AG04449 (cell line): Measurements from ENCODE around the gene RNF220.

ENCODE experiments used
- CTCF ChIA-PET: fragments of 350-600 bp; formaldehyde crosslinking; extraction: SDS; loops from one replicate; lab custom pipeline; 2021; ENCODE audit warnings: antibody characterized with exemption; lab: Yijun Ruan, JAX
- POLR2A ChIA-PET: fragments of 400-600, 350-600 bp; formaldehyde crosslinking; extraction: SDS; loops from one replicate; lab custom pipeline; 2020; ENCODE audit warnings: antibody characterized with exemption, inconsistent platforms; lab: Yijun Ruan, JAX
- DNase-seq: peaks from one replicate; pipeline ENCODE4 v3.0.0-alpha.2; 2010; ENCODE audit warnings: low read depth, low spot score
- H3K4me3 ChIP-seq: 2 replicates; pipeline ENCODE4 v1.5.1; 2011; ENCODE audit warnings: low read depth, mild to moderate bottlenecking, control low read depth, low read length
- CTCF ChIP-seq: IDR thresholded peaks from one replicate; pipeline ENCODE4 v1.5.1; 2011; ENCODE audit warnings: mild to moderate bottlenecking, moderate library complexity, low read length, control low read depth, inconsistent platforms; ENCODE audit not compliant: insufficient read depth; ENCODE audit errors: missing control alignments

Gene RNF220

GRCh38 chr1:44531785-44532566 lies 126.9 kb downstream of the RNF220 start:
- no peak overlapping the region for H3K4me3 ChIP-seq
- no peak for DNase-seq
- ChIA-PET CTCF (no interaction called here), POLR2A (no interaction called here)
- no peak for TF ChIP-seq CTCF

- no peak for DNase-seq
- ChIA-PET POLR2A (no interaction called here), CTCF (no interaction called here)
- TF ChIP-seq CTCF: no peak
- H3K4me3 ChIP-seq: no peak overlapping the region
These were observed 127.5 kb downstream of the RNF220 start for GRCh38 chr1:44532567-44532944.

DNA sequence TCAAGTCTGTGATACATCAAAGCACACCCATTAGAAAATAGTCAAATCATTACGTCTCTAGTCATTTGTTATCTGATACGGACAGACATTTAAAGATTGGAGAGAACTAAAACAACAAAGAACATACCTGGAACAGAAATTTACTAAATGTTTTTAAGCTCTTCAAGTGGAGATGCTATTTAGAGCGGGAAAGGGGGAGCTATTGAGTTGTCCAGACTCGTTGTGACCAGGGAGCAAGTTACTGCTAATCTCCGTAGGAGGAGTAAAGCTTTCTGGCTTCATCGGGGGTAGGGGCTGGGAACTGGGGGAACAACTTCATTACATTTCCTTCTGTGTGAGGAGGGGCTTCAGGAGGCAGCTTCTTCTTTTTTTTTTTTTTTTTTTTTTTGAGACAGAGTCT lies 129.7 kb downstream of the RNF220 start:
- CTCF ChIA-PET: no interaction called here
- H3K4me3 ChIP-seq: no peak overlapping the region
- no peak for TF ChIP-seq CTCF
- no peak for DNase-seq
- POLR2A ChIA-PET: no interaction called here

GRCh38 chr1:44536357-44537209 lies 131.5 kb downstream of the RNF220 start:
- CTCF ChIA-PET: no interaction called here
- POLR2A ChIA-PET: no interaction called here
- no peak for TF ChIP-seq CTCF
- no peak overlapping the region for H3K4me3 ChIP-seq
- no peak for DNase-seq

- no peak overlapping the region for H3K4me3 ChIP-seq
- CTCF ChIA-PET: no interaction called here
- TF ChIP-seq CTCF: no peak
- DNase-seq: no peak
- POLR2A ChIA-PET: no interaction called here
These were observed 132.5 kb downstream of the RNF220 start for GRCh38 chr1:44537538-44537937.

GRCh38 chr1:44537956-44538355 lies 132.9 kb downstream of the RNF220 start:
- TF ChIP-seq CTCF: no peak
- POLR2A ChIA-PET: no interaction called here
- no peak for DNase-seq
- CTCF ChIA-PET: interaction anchor here (0.7 kb wide), 1 partner anchor 10 kb away, joined by 3 read pairs; no protein-coding TSS in a partner anchor
- no peak overlapping the region for H3K4me3 ChIP-seq
